GM13977 (cell line): ENCODE measurements around the gene SH3BGRL2.

ENCODE experiments used
- DNase-seq: peaks from one replicate; pipeline ENCODE4 v3.0.0; 2012; ENCODE audit warnings: low spot score
- in situ Hi-C: fragments of 300-500 bp; cut with MboI; formaldehyde crosslinking; loops from one replicate; pipeline ENCODE4 v1.12.0; 2022; ENCODE audit warnings: low sequenced_read_pairs, low pct_unique_long_range_greater_than_20kb, mixed read lengths, inconsistent platforms; ENCODE audit not compliant: unreplicated experiment
- TF ChIP-seq, protein P1 (sequence below): IDR thresholded peaks from 2 replicates; pipeline ENCODE4 v1.5.1; 2012; ENCODE audit warnings: mild to moderate bottlenecking, control low read depth; ENCODE audit not compliant: insufficient read depth; ENCODE audit errors: extremely low read depth, missing control alignments

The SH3BGRL2 gene

DNA sequence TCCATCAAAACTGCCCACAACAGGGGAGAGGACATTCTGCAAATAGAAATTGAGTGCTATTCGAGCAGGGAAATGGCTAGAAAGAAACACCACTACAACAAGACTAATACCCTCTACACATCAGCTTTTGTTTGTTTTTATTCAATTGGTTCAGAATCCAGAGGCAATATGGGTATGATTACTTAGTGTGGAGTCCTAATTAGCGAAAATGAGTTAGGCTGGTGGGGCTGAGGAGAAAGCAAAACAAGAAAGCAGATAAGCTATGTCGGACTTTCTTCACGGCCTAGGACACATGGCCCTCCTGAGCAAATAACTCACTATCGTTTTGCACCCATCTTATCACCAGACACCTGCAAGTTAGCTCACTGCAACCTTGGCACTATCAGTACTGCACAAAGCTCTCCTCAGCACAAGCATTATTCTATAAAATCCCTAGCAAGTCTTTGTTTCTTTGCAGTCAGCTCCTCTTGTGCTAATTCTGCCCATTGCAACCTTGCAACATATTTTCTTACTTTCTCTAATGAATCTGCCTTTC is 31.3 kb upstream of the SH3BGRL2 start:
- DNase-seq = no peak
- TF ChIP-seq, protein P1, sequence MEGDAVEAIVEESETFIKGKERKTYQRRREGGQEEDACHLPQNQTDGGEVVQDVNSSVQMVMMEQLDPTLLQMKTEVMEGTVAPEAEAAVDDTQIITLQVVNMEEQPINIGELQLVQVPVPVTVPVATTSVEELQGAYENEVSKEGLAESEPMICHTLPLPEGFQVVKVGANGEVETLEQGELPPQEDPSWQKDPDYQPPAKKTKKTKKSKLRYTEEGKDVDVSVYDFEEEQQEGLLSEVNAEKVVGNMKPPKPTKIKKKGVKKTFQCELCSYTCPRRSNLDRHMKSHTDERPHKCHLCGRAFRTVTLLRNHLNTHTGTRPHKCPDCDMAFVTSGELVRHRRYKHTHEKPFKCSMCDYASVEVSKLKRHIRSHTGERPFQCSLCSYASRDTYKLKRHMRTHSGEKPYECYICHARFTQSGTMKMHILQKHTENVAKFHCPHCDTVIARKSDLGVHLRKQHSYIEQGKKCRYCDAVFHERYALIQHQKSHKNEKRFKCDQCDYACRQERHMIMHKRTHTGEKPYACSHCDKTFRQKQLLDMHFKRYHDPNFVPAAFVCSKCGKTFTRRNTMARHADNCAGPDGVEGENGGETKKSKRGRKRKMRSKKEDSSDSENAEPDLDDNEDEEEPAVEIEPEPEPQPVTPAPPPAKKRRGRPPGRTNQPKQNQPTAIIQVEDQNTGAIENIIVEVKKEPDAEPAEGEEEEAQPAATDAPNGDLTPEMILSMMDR = no peak
- in situ Hi-C loops = no loop called here

DNA sequence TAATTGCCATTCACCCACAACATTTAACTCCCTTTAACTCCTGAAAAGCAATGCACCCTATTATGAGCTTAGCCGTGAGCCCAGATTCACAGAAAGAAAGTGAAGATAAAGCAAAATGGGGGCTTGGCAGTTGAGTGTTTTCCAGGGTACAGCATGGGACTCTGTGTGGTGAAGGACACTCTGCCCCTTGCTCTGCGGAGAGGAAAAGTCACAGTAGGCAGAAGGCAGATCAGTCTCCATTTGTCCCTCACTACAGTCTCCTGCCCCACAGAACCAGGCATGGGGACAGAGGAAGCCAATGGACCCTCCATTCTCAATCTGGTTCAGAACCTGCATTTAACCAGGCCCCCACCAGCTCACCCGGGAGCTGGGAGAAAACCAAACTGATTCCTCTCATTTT is 30.8 kb upstream of the SH3BGRL2 start:
- in situ Hi-C loops = no loop called here
- TF ChIP-seq, protein P1 = no peak
- no peak for DNase-seq

DNA sequence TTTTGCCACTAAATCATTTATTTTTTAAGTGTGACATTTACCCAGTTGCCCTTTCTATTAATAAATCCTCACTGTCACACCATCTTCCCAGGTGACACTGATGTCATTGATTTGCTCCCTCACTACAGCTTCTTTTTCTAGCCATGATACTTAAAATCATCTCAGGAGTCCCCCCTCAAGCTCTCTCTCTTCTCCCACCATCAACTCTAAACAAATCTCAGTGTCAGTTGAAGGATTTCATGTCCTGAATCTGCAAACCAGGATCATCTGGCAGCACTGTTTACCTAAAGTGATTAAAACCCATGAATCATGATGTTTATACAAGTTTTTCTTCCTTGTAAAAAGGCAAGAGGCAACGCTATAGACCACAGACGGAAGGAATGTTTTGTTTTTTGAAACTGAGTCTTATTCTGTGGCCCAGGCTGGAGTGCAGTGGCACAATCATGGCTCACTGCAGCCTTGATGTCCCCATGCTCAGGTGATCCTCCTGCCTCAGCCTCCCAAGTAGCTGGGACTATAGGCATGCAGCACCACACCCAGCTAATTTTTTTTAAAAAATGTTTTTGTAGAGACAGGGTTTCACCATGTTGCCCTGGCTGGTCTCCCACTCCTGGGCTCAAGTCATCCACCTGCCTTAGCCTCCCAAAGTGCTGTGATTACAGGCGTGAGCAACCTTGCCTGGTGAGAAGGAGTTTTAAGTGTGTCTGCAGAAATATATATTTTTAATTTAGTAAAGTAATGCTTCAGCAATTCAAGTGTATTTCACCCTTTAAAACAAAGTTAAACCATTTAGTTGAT is 30.1 kb upstream of the SH3BGRL2 start:
- in situ Hi-C loops = no loop called here
- DNase-seq = no peak
- TF ChIP-seq, protein P1 = no peak

DNA sequence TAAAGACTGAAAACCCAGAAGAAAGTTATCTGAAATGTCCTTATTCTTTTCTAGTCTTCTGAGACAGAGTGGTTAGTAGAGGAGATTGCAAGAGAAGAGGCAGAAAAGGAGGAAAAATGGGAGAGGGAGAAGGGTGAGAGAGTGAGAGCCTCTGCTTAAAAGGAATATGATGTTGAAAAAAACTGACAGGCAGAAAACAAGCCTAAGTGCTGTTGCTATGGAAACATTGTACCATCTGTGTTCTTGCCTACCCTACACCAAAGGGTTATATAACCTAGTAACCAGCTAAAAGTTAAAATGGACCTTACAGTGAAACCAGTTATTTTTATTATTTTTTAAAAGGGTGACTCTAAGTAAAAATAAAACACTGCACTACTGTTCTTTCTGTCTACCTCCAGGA is 28.3 kb upstream of the SH3BGRL2 start:
- DNase-seq = no peak
- in situ Hi-C loops = no loop called here
- TF ChIP-seq, protein P1 = no peak

DNA sequence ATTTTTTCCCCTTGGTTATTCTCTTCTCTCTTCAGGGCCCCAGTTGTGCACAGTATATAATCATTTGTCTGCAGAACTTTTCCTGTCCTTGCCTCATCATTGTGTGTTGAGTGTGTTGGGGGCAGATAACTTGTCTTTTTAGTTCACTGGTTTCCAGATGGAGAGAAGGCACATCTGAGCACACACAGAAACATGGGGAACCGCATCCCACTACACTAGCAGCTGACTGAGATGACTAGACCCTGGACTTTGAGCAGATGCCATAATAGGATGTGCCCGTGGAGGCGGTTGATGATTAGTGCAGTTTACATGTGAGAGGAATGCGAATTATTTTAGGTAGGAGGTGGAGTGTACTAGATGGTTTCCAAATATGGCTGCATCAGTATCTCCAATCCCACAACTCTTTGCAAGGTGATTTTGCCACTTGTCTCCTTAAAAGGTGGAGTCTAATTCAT is 26.5 kb upstream of the SH3BGRL2 start:
- DNase-seq = no peak
- TF ChIP-seq, protein P1 = no peak

DNA sequence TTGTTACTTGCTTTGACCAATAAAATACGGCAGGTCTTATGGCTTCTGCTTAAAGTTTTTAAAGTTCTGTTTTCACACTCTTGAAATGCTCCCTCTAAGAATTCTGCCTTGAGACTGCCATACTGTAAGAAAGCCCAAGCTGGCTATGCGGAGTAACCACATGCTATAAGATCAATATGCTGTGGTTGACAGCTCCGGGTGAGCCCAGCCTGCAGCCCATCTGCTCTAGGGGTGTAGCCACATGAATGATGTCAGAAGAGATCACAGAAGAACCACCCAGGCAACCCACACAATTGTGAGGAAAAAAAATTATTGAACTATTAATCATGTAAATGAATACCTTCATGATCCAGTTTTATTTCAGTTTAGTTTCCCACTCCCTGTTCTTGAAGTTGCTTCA is 26.1 kb upstream of the SH3BGRL2 start:
- TF ChIP-seq, protein P1 = no peak
- DNase-seq = no peak
- in situ Hi-C loops = no loop called here

More for the DNA sequence above, 26.5 kb upstream of the SH3BGRL2 start:
- in situ Hi-C loops = no loop called here
